GM10248 (cell line): ENCODE data around the gene MRPL4.
A peak's percentile ranks its signal among the peaks of the same experiment; 100 is the strongest.

ENCODE experiments used
- CTCF ChIA-PET: fragments of 300-600 bp; sonication (Branson Sonifier 250); formaldehyde crosslinking; extraction: SDS; loops from one replicate; lab custom pipeline; 2021; ENCODE audit warnings: antibody characterized with exemption; lab: Yijun Ruan, JAX
- POLR2A ChIA-PET: fragments of 350-650 bp; sonication (Branson Sonifier 250); formaldehyde crosslinking; extraction: SDS; loops from one replicate; lab custom pipeline; 2020; ENCODE audit warnings: antibody characterized with exemption; lab: Yijun Ruan, JAX
- DNase-seq: peaks from one replicate; pipeline ENCODE4 v3.0.0; 2012; ENCODE audit errors: extremely low spot score
- TF ChIP-seq, protein P1 (sequence below): IDR thresholded peaks from 2 replicates; pipeline ENCODE4 v1.5.1; 2012; ENCODE audit warnings: mild to moderate bottlenecking, low read depth; ENCODE audit errors: extremely low read depth, missing control alignments, control extremely low read depth

Gene MRPL4

DNA sequence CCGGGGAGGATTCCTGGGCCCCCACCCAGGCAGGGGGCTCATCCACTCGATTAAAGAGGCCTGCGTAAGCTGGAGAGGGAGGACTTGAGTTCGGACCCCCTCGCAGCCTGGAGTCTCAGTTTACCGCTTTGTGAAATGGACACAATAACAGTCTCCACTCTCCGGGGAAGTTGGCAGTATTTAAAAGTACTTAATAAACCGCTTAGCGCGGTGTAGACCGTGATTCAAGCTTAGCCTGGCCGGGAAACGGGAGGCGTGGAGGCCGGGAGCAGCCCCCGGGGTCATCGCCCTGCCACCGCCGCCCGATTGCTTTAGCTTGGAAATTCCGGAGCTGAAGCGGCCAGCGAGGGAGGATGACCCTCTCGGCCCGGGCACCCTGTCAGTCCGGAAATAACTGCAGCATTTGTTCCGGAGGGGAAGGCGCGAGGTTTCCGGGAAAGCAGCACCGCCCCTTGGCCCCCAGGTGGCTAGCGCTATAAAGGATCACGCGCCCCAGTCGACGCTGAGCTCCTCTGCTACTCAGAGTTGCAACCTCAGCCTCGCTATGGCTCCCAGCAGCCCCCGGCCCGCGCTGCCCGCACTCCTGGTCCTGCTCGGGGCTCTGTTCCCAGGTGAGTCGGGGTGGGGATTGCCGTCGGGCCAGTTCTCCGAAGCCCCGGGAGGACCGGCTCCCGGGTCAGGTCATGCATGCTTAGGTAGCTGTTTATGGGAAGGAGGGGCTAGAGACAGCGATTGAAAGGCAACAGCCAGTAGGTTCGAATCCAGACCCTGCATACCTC is 18.8 kb downstream of the MRPL4 start, which contains the start of gene ICAM1:
Gene ICAM1, plus strand, starts transcription at position 505 of the 779 bp plus-strand sequence. Its CDS starts 40 bp downstream, at position 545.
- ChIA-PET POLR2A (interaction anchor here (0.5 to 4.2 kb wide), 28 partner anchors 9 to 165 kb away, joined by 3 to 84 read pairs (median 8); partner anchors contain the start of genes ICAM4, ICAM5, MRPL4 and P2RY11), CTCF (interaction anchor here (0.7 to 16.8 kb wide), 20 partner anchors 9 to 340 kb away, joined by 3 to 484 read pairs (median 8); partner anchors contain the start of genes CDC37, ICAM4, ICAM5 and TYK2)
- DNase-seq = peak; percentile 87
- TF ChIP-seq, protein P1, sequence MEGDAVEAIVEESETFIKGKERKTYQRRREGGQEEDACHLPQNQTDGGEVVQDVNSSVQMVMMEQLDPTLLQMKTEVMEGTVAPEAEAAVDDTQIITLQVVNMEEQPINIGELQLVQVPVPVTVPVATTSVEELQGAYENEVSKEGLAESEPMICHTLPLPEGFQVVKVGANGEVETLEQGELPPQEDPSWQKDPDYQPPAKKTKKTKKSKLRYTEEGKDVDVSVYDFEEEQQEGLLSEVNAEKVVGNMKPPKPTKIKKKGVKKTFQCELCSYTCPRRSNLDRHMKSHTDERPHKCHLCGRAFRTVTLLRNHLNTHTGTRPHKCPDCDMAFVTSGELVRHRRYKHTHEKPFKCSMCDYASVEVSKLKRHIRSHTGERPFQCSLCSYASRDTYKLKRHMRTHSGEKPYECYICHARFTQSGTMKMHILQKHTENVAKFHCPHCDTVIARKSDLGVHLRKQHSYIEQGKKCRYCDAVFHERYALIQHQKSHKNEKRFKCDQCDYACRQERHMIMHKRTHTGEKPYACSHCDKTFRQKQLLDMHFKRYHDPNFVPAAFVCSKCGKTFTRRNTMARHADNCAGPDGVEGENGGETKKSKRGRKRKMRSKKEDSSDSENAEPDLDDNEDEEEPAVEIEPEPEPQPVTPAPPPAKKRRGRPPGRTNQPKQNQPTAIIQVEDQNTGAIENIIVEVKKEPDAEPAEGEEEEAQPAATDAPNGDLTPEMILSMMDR = no peak

DNA sequence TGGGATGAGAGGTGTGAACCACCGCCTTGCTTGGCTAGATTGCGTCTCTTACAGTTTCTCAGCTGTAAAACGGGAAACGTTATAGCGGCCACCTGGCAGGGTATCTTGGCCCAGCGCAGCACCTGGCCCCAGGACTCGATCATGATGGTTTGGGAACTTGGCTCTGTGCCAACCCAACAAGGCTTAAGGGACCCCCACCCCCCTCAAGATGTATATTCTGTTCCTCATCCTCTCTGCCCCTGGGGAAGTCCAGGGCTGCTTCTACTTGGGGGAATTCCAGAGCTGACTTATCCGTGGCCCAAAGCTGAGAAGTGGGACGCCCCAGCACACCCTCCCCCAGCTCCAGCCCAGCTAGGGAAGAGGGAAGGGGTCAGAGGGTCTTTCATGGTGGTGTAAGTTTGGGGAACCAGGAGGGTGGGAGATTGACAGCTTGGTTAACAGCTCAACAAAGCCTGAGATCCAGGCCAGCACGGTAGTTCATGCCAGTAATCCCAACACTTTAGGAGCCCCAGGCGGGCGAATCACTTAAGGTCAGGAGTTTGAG is 19.6 kb downstream of the MRPL4 start:
- peak; percentile 71 for DNase-seq
- CTCF ChIA-PET = interaction anchor here (1.0 to 16.8 kb wide), 16 partner anchors 8 to 341 kb away, joined by 3 to 484 read pairs (median 12); partner anchors contain the start of genes CDC37, ICAM4, ICAM5 and TYK2
- POLR2A ChIA-PET = interaction anchor here (0.6 to 4.2 kb wide), 27 partner anchors 8 to 427 kb away, joined by 3 to 84 read pairs (median 8); partner anchors contain the start of genes ICAM4, ICAM5, PPAN and RAVER1
- TF ChIP-seq, protein P1 = no peak

DNA sequence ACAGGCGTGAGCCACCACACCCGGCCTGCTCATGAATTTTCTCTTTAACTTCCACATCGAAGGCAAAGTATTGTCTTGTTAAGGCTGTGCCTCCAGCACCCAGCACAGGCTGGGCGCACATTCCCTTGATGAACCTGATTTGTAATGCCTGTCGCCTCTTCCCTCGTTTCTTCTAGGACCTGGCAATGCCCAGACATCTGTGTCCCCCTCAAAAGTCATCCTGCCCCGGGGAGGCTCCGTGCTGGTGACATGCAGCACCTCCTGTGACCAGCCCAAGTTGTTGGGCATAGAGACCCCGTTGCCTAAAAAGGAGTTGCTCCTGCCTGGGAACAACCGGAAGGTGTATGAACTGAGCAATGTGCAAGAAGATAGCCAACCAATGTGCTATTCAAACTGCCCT is 22.6 kb downstream of the MRPL4 start:
- POLR2A ChIA-PET = interaction anchor here (1.6 kb wide), 1 partner anchor 9 kb away, joined by 4 read pairs; no protein-coding TSS in a partner anchor
- TF ChIP-seq, protein P1 = no peak
- no peak for DNase-seq
- CTCF ChIA-PET = interaction anchor here (1.1 to 1.8 kb wide), 4 partner anchors 15 to 131 kb away, joined by 3 to 9 read pairs (median 6); partner anchors contain the start of gene ICAM5

DNA sequence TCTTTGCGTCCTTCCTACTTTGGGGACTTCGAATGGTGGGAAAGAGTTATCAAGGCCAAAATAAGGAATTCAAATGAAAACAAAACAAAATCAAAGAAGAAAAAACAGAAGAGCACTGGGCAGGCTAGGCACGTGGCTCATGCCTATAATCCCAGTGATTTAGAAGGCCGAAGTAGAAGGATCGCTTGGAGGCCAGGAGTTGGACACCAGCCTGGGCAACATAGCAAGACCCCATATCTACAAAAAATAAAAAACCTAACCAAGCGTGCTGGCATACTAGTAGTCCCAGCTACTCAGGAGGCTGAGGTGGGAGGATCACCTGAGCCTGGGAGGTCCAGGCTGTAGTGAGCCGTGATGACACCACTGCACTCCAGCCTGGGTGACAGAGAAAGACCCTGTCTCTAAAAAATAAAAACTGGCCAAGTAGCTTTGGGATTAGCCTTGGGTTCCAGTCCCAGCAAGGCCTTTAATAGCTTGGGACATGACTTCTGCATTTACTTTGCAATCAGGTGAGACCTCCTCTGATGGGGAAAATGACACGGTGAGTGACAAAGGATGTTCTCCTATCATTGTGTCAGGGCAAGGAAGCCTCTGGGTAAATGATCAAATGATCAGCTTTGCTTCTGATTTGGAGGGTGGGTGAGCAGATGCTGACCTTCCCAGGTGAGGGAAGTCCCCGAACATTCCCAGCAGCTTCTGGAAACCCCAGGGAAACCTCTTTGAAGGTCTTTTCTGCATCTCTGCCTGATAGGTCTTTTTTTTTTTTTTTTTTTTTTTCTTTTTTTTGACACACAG is 26.0 kb downstream of the MRPL4 start:
- TF ChIP-seq, protein P1 = no peak
- no peak for DNase-seq
- ChIA-PET POLR2A (interaction anchor here (0.5 to 3.0 kb wide), 7 partner anchors 7 to 113 kb away, joined by 3 to 24 read pairs (median 5); partner anchors contain the start of gene ICAM1), CTCF (interaction anchor here (0.6 to 5.3 kb wide), 4 partner anchors 10 to 154 kb away, joined by 4 to 27 read pairs (median 5); no protein-coding TSS in a partner anchor)

DNA sequence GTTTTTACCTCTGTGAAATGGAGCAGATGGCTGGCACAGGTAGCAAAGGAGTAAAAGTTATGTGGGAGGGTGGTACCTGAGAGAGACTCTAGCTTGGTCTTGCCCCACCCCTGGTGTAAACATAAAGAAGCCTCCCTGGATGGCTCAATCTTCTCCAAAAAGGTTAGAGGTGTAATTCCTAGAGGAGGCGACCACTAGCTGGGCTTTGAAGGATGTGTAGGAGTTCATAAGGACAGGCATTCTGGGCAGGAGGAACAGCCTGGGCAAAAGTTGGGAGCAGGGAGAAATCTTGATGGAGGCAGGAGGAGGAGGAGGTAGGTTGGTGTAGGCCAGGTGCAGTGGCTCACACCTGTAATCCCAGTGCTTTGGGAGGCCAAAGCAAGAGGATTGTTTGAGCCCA is 26.9 kb downstream of the MRPL4 start:
- ChIA-PET POLR2A (interaction anchor here (0.5 to 3.0 kb wide), 3 partner anchors 8 to 175 kb away, joined by 4 to 24 read pairs (median 4); partner anchors contain the start of gene ICAM1), CTCF (interaction anchor here (1.6 to 5.3 kb wide), 6 partner anchors 8 to 140 kb away, joined by 4 to 27 read pairs (median 6); partner anchors contain the start of gene ICAM1)
- TF ChIP-seq, protein P1 = no peak
- DNase-seq = no peak
